SK-N-SH (cell line): ENCODE measurements around the gene NME3. TPM values are rescaled to one million over a fixed set of nuclear protein-coding genes. Genes with fewer than 3 reads are reported as not detected.

Experiments
- CTCF ChIA-PET: fragments of 300-600, 350-600 bp; formaldehyde crosslinking; extraction: SDS; loops from one replicate; lab custom pipeline; 2021; lab: Yijun Ruan, JAX
- POLR2A ChIA-PET: fragments of 350-600 bp; sonication (Branson Sonifier 250); formaldehyde crosslinking; extraction: SDS; loops from one replicate; lab custom pipeline; 2020; ENCODE audit warnings: antibody characterized with exemption, inconsistent platforms; lab: Yijun Ruan, JAX
- DNase-seq: peaks from one replicate; pipeline ENCODE4 v3.0.0; 2012
- H2AFZ ChIP-seq: fragments of 200-600 bp; sonication (generic); 2 replicates; pipeline ENCODE4 v1.8.1; 2016; ENCODE audit warnings: antibody characterized with exemption, mild to moderate bottlenecking, low read depth
- H3F3A ChIP-seq: fragments of 200-600 bp; sonication (generic); replicated peaks from 2 replicates; pipeline ENCODE3; 2016; ENCODE audit warnings: antibody characterized with exemption, mild to moderate bottlenecking; ENCODE audit not compliant: insufficient read depth
- H3K27ac ChIP-seq, 2 experiments: fragments of 200-500 bp in 1 of 2; fragments of 200-600 bp in 1 of 2; sonication (Bioruptor generic) in 1 of 2; sonication (generic), shearing (Covaris generic) in 1 of 2; 2 replicates each; pipeline versions ENCODE4 v1.5.1 to v1.6.1; 2014 to 2016; ENCODE audit warnings: low read depth in 2 of 2, inconsistent platforms in 1 of 2, low read length in 1 of 2, mild to moderate bottlenecking in 1 of 2, mixed read lengths in 1 of 2
- H3K27me3 ChIP-seq: fragments of 200-600 bp; sonication (generic), shearing (Covaris generic); 2 replicates; pipeline ENCODE4 v1.6.1; 2016; ENCODE audit warnings: mixed run types; ENCODE audit not compliant: insufficient read depth
- H3K36me3 ChIP-seq, 2 experiments: fragments of 200-500 bp in 1 of 2; fragments of 200-600 bp in 1 of 2; sonication (Bioruptor generic) in 1 of 2; sonication (generic) in 1 of 2; replicated peaks in 1 of 2; 2 replicates each; pipeline versions ENCODE3 to v1.5.1; 2014 to 2016; ENCODE audit warnings: low read length in 1 of 2, mild to moderate bottlenecking in 1 of 2; ENCODE audit not compliant: insufficient read depth in 2 of 2, control insufficient read depth in 1 of 2
- H3K4me1 ChIP-seq, 2 experiments: fragments of 200-500 bp in 1 of 2; fragments of 200-600 bp in 1 of 2; sonication (Bioruptor generic) in 1 of 2; sonication (generic), shearing (Covaris generic) in 1 of 2; 2 replicates each; pipeline versions ENCODE4 v1.5.1 to v1.6.1; 2014 to 2016; ENCODE audit warnings: low read depth in 1 of 2, low read length in 1 of 2, mixed run types in 1 of 2; ENCODE audit not compliant: insufficient read depth in 2 of 2, control insufficient read depth in 1 of 2
- H3K4me2 ChIP-seq: fragments of 200-600 bp; sonication (generic), shearing (Covaris generic); 2 replicates; pipeline ENCODE4 v1.6.1; 2017; ENCODE audit warnings: mixed run types
- H3K4me3 ChIP-seq, 2 experiments: fragments of 200-500 bp in 1 of 2; fragments of 200-600 bp in 1 of 2; sonication (Bioruptor generic) in 1 of 2; sonication (generic), shearing (Covaris generic) in 1 of 2; 2 replicates each; pipeline versions ENCODE4 v1.5.1 to v1.8.1; 2014 to 2016; ENCODE audit warnings: low read depth in 2 of 2, inconsistent platforms in 1 of 2, low read length in 1 of 2, mild to moderate bottlenecking in 1 of 2, mixed read lengths in 1 of 2, moderate library complexity in 1 of 2
- H3K79me2 ChIP-seq: fragments of 200-600 bp; sonication (generic); 2 replicates; pipeline ENCODE4 v1.8.1; 2017; ENCODE audit warnings: mild to moderate bottlenecking; ENCODE audit not compliant: insufficient read depth
- H3K9ac ChIP-seq: fragments of 200-600 bp; sonication (generic); 2 replicates; pipeline ENCODE4 v1.6.1; 2017; ENCODE audit warnings: mixed run types
- H3K9me2 ChIP-seq: fragments of 200-600 bp; sonication (generic); 2 replicates; pipeline ENCODE4 v1.6.1; 2017; ENCODE audit warnings: mixed run types
- H3K9me3 ChIP-seq: fragments of 200-600 bp; sonication (generic); 2 replicates; pipeline ENCODE4 v1.6.1; 2017; ENCODE audit warnings: mixed run types, mild to moderate bottlenecking, moderate library complexity
- H4K20me1 ChIP-seq: fragments of 200-600 bp; sonication (generic); 2 replicates; pipeline ENCODE4 v1.6.1; 2017; ENCODE audit warnings: mild to moderate bottlenecking, mixed run types; ENCODE audit not compliant: insufficient read depth
- EP300 ChIP-seq, 2 experiments: IDR thresholded peaks; 2 replicates each; pipeline versions ENCODE4 v1.4.0 to v1.6.1; 2012; ENCODE audit warnings: borderline replicate concordance in 1 of 2, low read depth in 1 of 2, low read length in 1 of 2
- FOXJ3 ChIP-seq: sonication (generic); formaldehyde crosslinking; IDR thresholded peaks from 2 replicates; pipeline ENCODE4 v1.5.1; 2020; ENCODE audit warnings: mild to moderate bottlenecking, missing genetic modification reagents
- GABPA ChIP-seq: IDR thresholded peaks from 2 replicates; pipeline ENCODE4 v1.4.0; 2012; ENCODE audit warnings: low read depth, mild to moderate bottlenecking
- JUND ChIP-seq: IDR thresholded peaks from 2 replicates; pipeline ENCODE4 v1.4.0; 2012
- MXI1 ChIP-seq: IDR thresholded peaks from 2 replicates; pipeline ENCODE4 v1.6.1; 2012; ENCODE audit warnings: mild to moderate bottlenecking, low read depth, low read length, improper control_type of control experiment
- NFIC ChIP-seq: IDR thresholded peaks from 2 replicates; pipeline ENCODE4 v1.4.0; 2012; ENCODE audit warnings: borderline replicate concordance
- RAD21 ChIP-seq: IDR thresholded peaks from 2 replicates; pipeline ENCODE4 v1.6.1; 2012; ENCODE audit warnings: mild to moderate bottlenecking, low read length
- RCOR1 ChIP-seq: fragments of 150-350 bp; IDR thresholded peaks from 2 replicates; pipeline ENCODE4 v1.6.1; 2017; ENCODE audit warnings: antibody characterized with exemption, low read length
- REST ChIP-seq: IDR thresholded peaks from 2 replicates; pipeline ENCODE4 v1.6.1; 2012; ENCODE audit warnings: mild to moderate bottlenecking, low read depth, low read length, moderate library complexity
- SMC3 ChIP-seq: IDR thresholded peaks from 2 replicates; pipeline ENCODE4 v1.6.1; 2012; ENCODE audit warnings: low read depth, low read length, improper control_type of control experiment
- TCF12 ChIP-seq: IDR thresholded peaks from 2 replicates; pipeline ENCODE4 v1.4.0; 2012
- TEAD4 ChIP-seq: IDR thresholded peaks from 2 replicates; pipeline ENCODE4 v1.4.0; 2012; ENCODE audit warnings: mild to moderate bottlenecking, borderline replicate concordance; ENCODE audit not compliant: insufficient read depth
- YY1 ChIP-seq: IDR thresholded peaks from 2 replicates; pipeline ENCODE4 v1.4.0; 2012; ENCODE audit warnings: low read depth, mild to moderate bottlenecking
- ZBTB33 ChIP-seq: IDR thresholded peaks from 2 replicates; pipeline ENCODE4 v1.4.0; 2012; ENCODE audit warnings: low read depth, borderline replicate concordance
- WGBS: methylation state at CpG from one replicate; pipeline ENCODE4 v1.1.6; 2017; ENCODE audit warnings: low lambda C conversion rate; 5-methylcytosine and 5-hydroxymethylcytosine counted together
- polyA plus RNA-seq, 3 experiments: library from polyadenylated mRNA; depleted of rRNA; stranded (reverse); fragments of >200 nt; gene quantifications; 2 replicates each; pipeline ENCODE4 v1.2.3, GENCODE V29; 2012

Gene NME3
- polyA plus RNA-seq, 1 of the 3 experiments (the other 2 are of a cell fraction), result 77.2 TPM

GRCh38 chr16:1726661-1727502 is 44.5 kb downstream of the NME3 start:
- Histone ChIP-seq H3K9me3 (no peaks in the 10 kb centered on the region), H3K4me3 (no peak overlapping the region), H2AFZ (no peak overlapping the region), H3K9ac (no peak overlapping the region), H3K36me3 (peaks cover 0 to 9% of the 10 kb centered on the region in 2 experiments), H3K79me2 (peaks cover 42% of the 10 kb centered on the region), H3F3A (peaks cover 8% of the 10 kb centered on the region), H3K4me1 (peaks cover 0 to 12% of the 10 kb centered on the region in 2 experiments; a peak in 3 of 4 replicates), H3K27me3 (no peaks in the 10 kb centered on the region), H3K9me2 (no peaks in the 10 kb centered on the region), H3K4me2 (no peak overlapping the region), H4K20me1 (peaks cover 5% of the 10 kb centered on the region), H3K27ac (no peak overlapping the region)
- DNase-seq, result no peak
- POLR2A ChIA-PET, result no interaction called here
- TF ChIP-seq GABPA, result no peak
- no peak for TF ChIP-seq EP300 (IDR thresholded peaks at IDR 0.05; ENCODE audit: borderline replicate concordance in 1 of 2, low read depth in 1 of 2, low read length in 1 of 2)
- no peak for TF ChIP-seq MXI1
- TF ChIP-seq TEAD4, result no peak
- TF ChIP-seq JUND, result no peak
- TF ChIP-seq NFIC, result no peak
- TF ChIP-seq RAD21, result no peak
- TF ChIP-seq ZBTB33, result no peak
- no peak for TF ChIP-seq SMC3
- TF ChIP-seq RCOR1, result no peak
- WGBS, result 94% methylated on average over 27 of the region's 32 CpGs
- CTCF ChIA-PET, result no interaction called here

- no peak overlapping the region for H3K4me3 ChIP-seq
- ChIA-PET POLR2A (no interaction called here), CTCF (interaction anchor here (1.1 to 1.9 kb wide), 6 partner anchors 9 to 236 kb away, joined by 3 to 8 read pairs (median 4); partner anchors contain the start of gene PTX4)
- H3K9me2 ChIP-seq, result no peaks in the 10 kb centered on the region
- 94% methylated on average over 12 of the region's 12 CpGs for WGBS
- peaks cover 62% of the 10 kb centered on the region for H3K79me2 ChIP-seq
- TF ChIP-seq FOXJ3 (CRISPR knock-in tag) (no peak), REST (no peak), TCF12 (no peak), EP300 (IDR thresholded peaks at IDR 0.05; ENCODE audit: borderline replicate concordance in 1 of 2, low read depth in 1 of 2, low read length in 1 of 2) (no peak), YY1 (no peak), RAD21 (no peak), RCOR1 (no peak)
- peak; percentile 13 for DNase-seq
- H2AFZ ChIP-seq, result no peak overlapping the region
- H3F3A ChIP-seq, result peaks cover 22% of the 10 kb centered on the region
- H3K4me2 ChIP-seq, result no peak overlapping the region
- H3K36me3 ChIP-seq, result peaks cover 0 to 7% of the 10 kb centered on the region in 2 experiments
- no peaks in the 10 kb centered on the region for H3K27me3 ChIP-seq
- H4K20me1 ChIP-seq, result peaks cover 5% of the 10 kb centered on the region
- peaks cover 0 to 15% of the 10 kb centered on the region in 2 experiments; a peak in 3 of 4 replicates for H3K4me1 ChIP-seq
- no peak overlapping the region for H3K27ac ChIP-seq
- H3K9ac ChIP-seq, result no peak overlapping the region
- no peaks in the 10 kb centered on the region for H3K9me3 ChIP-seq
Observed at GRCh38 chr16:1724491-1724890, 46.9 kb downstream of the NME3 start.
